GM21423 (cell line): ENCODE data around the gene UBE2L3.

Source experiments
- ATAC-seq: cut with Tn5 transposase; IDR thresholded peaks from one replicate; pipeline ENCODE4 v1.9.1; 2021; ENCODE audit warnings: mild to moderate bottlenecking, moderate library complexity; ENCODE audit not compliant: unreplicated experiment

The UBE2L3 gene

GRCh38 chr22:21669026-21669425, 101.5 kb downstream of the UBE2L3 start:
- no peak for ATAC-seq

GRCh38 chr22:21672107-21672629, 104.7 kb downstream of the UBE2L3 start:
- ATAC-seq, result no peak
